Dermis microvascular lymphatic vessel endothelial cell (primary cell): Measurements from ENCODE around the gene KCNJ12. TPM values are rescaled to one million over a fixed set of nuclear protein-coding genes. Genes with fewer than 3 reads are reported as not detected.
"Not testable (repeated sequence)": the region's sequence is repeated elsewhere in the genome, so short reads cannot be mapped to it uniquely, and the experiment has no call there.

Experiments used
- DNase-seq, 2 donors: peaks; one replicate each; pipeline versions ENCODE4 v3.0.0 to v3.0.0-alpha.2; 2010; ENCODE audit warnings: low read depth in 2 of 2
- total RNA-seq: library from RNA; depleted of rRNA; stranded (reverse); fragments of >200 nt; gene quantifications from 2 replicates; pipeline ENCODE4 v1.2.1, GENCODE V29; 2014

Gene KCNJ12
- total RNA-seq, 1 donor from 2014 or later: 0.26 TPM

DNA sequence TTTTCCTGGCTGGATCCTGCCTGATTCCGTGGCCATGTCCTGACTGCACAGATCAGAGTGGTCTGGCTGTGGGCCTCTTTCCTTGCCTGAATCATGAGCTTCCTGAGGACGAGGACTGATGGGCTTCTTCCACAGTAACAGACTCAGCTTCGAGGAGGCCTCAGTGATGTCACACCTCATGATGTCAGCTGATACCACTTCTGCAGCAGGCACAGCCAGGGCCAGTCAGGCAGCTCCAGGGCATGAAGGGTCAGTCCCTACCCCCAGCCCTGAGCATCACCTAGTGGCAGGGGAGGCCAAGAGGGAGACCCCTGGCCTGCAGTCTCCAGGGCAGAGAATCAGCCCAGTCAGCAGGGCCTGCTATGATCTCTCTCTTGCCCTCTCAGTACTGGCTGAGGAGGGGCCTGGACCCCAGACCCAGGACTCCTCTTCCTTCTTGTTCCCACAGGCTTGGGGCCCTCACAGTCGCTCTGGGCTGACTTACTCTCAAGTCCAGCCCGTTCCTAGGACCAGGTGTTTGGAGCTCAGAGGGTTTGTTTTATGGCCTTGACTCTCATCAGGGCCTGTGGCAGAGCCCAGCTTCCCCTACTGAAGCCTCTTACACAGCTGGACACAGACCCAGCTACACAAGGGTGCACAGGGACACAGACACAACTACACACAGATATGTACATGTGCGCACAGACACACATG lies 26.7 kb upstream of the KCNJ12 start:
- DNase-seq: not testable (repeated sequence)

DNA sequence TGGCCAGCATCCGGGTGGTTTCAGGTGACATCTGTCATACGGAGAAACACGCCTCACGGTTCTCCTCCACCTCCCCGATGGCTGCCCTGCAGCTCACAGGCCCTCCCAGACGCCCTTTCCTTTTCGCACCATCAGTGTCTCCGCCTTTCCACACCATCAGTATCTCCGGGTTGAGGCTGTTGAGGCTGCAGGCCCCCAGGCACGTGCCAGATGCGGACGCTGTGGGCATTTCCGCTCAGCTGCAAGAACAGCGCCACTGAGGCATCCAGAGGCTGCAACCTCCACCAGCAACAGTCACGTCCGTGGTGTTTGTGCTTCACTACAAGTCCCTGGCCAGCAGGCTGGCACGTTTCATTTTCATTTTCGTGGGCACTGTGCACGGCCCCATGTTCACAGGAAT lies 25.7 kb upstream of the KCNJ12 start:
- DNase-seq: not testable (repeated sequence)

- DNase-seq: no peak
These were observed 24.6 kb upstream of the KCNJ12 start for GRCh38 chr17:21351366-21352065.

DNA sequence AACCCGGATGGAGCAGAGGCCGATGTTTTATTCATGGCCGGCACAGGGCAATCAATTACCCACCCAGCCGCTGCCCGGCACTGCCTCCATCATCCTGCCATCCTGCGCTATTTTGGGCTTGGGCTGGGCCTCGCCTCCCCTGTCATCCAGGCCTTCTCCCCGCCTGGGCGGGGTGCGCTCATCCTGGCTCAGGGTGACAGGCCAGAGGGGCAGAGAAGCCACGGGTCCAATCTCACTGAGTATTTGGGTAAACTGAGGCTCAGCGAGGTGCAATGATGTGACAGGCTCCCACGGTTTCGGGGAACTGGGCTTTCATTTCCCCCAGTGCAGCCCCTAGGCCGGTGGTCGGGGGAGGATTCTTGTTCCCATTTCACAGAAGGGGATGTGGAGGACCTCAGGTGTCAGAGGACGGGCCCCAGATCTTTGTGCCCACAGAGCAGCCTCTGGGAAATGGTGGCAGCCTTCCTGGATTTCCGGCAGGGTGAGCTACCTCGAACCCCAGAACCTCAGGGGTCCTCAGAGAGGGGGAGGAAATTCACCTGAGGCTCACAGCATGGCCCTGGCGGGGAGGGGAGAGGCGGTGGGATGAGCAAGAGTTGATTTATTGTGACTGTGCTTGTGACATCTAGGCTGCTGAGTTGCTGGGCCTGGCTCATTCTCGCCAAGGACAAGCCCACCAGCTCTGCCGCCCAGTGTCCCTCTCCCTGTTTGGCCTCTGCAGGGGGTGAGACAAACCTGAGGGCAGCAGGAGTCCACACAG lies 23.8 kb upstream of the KCNJ12 start:
- no peak for DNase-seq

- no peak for DNase-seq
These were observed 23.2 kb upstream of the KCNJ12 start for GRCh38 chr17:21352981-21353265.

DNA sequence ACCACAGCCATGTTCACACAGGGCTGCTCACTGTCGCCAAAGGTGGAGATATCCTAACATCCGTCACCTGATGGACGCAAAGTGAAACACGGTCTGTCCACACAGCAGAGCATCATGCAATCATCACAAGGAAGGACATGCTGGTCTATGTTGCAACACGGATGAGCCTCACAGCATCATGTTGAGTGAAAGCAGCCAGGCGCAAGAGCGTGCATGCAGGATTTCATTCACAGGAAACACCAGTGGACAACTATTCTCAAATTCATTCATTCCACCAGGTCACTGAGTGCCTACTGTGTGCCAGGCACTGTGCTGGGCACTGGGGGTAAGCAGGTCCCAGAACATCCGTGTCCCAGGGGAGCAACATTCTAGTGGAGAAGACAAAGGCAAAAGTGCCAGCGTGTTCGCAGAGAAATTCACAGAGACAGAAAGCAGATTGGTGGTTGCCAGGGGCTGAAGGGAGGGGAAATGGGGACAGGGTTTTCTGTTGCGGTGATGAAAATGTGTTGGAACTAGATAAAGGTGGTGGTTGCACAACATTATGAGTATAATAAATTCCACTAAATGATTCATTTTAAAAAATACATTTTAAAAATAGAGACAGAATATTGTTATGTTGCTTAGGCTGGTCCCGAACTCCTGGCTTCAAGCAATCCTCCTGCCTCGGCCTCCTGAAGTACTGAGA lies 22.7 kb upstream of the KCNJ12 start:
- no peak for DNase-seq

GRCh38 chr17:21354796-21355385 lies 21.3 kb upstream of the KCNJ12 start:
- DNase-seq: no peak

GRCh38 chr17:21355586-21355985 lies 20.6 kb upstream of the KCNJ12 start:
- no peak for DNase-seq

DNA sequence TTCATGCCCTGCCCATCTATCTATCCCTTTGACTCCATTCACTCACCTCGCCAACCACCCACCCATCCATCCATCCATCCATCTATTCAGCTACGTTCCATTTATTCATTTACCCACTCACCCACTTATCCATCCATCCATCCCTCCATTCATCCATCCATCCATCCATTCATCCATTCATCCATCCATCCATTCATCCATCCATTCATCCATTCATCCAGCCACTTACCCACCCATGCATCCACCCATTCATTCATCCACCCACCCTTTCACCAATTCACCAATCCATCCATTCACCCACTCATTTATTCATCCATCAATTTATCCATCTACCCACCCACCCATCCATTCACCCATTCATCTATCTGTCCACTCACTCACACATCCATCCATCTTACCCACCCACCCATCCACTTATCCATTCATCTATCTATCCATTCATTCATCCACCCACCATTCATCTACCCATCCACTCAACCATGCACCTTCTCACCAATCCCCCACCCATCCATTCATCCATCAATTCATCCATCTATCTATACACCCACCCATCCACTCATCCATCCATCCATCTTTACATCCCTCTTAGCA lies 19.5 kb upstream of the KCNJ12 start:
- no peak for DNase-seq

- DNase-seq: no peak
These were observed 18.9 kb upstream of the KCNJ12 start for GRCh38 chr17:21357281-21357680.

GRCh38 chr17:21357696-21358656 lies 18.2 kb upstream of the KCNJ12 start:
- DNase-seq: no peak

- no peak for DNase-seq
These were observed 17.3 kb upstream of the KCNJ12 start for GRCh38 chr17:21358682-21359482.

GRCh38 chr17:21359483-21359840 lies 16.7 kb upstream of the KCNJ12 start:
- DNase-seq: no peak

GRCh38 chr17:21360048-21360447 lies 16.1 kb upstream of the KCNJ12 start:
- no peak for DNase-seq

GRCh38 chr17:21361020-21361809 lies 14.9 kb upstream of the KCNJ12 start:
- DNase-seq: no peak

DNA sequence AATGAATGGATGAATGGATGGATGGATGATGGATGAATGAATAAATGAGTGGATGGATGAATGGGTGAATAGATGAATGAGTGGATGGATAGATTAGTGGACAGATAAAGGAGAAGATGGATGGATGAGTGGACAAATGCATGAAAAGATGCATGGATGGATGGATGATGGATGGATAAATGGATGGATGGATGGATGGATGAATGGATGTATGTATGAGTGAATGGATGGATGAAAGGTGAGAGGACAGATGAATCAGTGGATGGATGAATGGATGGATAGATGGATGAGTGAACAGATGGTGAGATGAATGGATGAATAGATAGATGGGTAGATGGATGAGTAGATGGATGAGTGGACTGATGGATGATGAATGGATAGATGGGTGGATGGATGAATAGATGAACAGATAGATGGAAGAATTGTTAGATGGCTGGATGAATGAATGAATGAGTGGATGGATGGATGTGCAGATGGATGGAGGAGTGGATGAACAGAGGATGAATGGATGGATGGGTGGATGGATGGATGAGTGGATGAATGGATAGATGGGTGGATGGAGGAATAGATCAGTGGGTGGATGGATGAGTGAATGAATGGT lies 13.7 kb upstream of the KCNJ12 start:
- DNase-seq: no peak

GRCh38 chr17:21363776-21364642 lies 12.1 kb upstream of the KCNJ12 start:
- DNase-seq: no peak
